Neural progenitor cell (in vitro differentiated cells): ENCODE data around the gene ZNF385D. TPM values are rescaled to one million over a fixed set of nuclear protein-coding genes. Genes with fewer than 3 reads are reported as not detected.

ENCODE experiments used
- DNase-seq: peaks from one replicate; pipeline ENCODE4 v3.0.0-alpha.2; 2016; ENCODE audit warnings: low spot score
- H2AFZ ChIP-seq: fragments of 200-600 bp; sonication (generic); replicated peaks from 2 replicates; pipeline ENCODE4 v1.6.1; 2016; ENCODE audit warnings: antibody characterized with exemption
- H3F3A ChIP-seq: fragments of 200-600 bp; sonication (generic); 2 replicates; pipeline ENCODE4 v1.6.1; 2016; ENCODE audit warnings: antibody characterized with exemption, low read depth
- H3K27ac ChIP-seq: fragments of 200-600 bp; sonication (generic); 2 replicates; pipeline ENCODE4 v1.5.1; 2016; ENCODE audit warnings: mild to moderate bottlenecking
- H3K27me3 ChIP-seq: fragments of 200-600 bp; sonication (generic); 2 replicates; pipeline ENCODE4 v1.6.1; 2016; ENCODE audit warnings: mild to moderate bottlenecking, moderate library complexity
- H3K36me3 ChIP-seq: fragments of 200-600 bp; sonication (generic); 2 replicates; pipeline ENCODE4 v1.5.1; 2016
- H3K4me1 ChIP-seq: fragments of 200-600 bp; sonication (generic); 2 replicates; pipeline ENCODE4 v1.6.1; 2016; ENCODE audit warnings: mixed run types
- H3K4me2 ChIP-seq: fragments of 200-600 bp; sonication (generic); 2 replicates; pipeline ENCODE4 v1.6.1; 2016
- H3K4me3 ChIP-seq: fragments of 200-600 bp; sonication (generic); 2 replicates; pipeline ENCODE4 v1.5.1; 2016
- H3K79me2 ChIP-seq: fragments of 200-600 bp; sonication (generic); 2 replicates; pipeline ENCODE4 v1.6.1; 2016; ENCODE audit warnings: low read depth
- H3K9ac ChIP-seq: fragments of 200-600 bp; sonication (generic); 2 replicates; pipeline ENCODE4 v1.6.1; 2016
- H3K9me3 ChIP-seq: fragments of 200-600 bp; sonication (generic); 2 replicates; pipeline ENCODE4 v1.5.1; 2016; ENCODE audit warnings: low read depth
- H4K20me1 ChIP-seq: fragments of 200-600 bp; sonication (generic); 2 replicates; pipeline ENCODE4 v1.6.1; 2016; ENCODE audit warnings: low read depth
- H3K27ac Mint-ChIP-seq: 3 replicates; pipeline ENCODE4 v1.8.0; 2021; ENCODE audit warnings: mixed read lengths
- H3K27me3 Mint-ChIP-seq: 2 replicates; pipeline ENCODE4 v1.8.0; 2022; ENCODE audit warnings: low read depth, mild to moderate bottlenecking, inconsistent platforms, moderate library complexity, mixed read lengths; ENCODE audit not compliant: insufficient read depth
- H3K36me3 Mint-ChIP-seq: 3 replicates; pipeline ENCODE4 v1.8.0; 2021; ENCODE audit warnings: mixed read lengths
- H3K4me1 Mint-ChIP-seq: 3 replicates; pipeline ENCODE4 v1.8.0; 2021; ENCODE audit warnings: mixed read lengths
- H3K4me3 Mint-ChIP-seq: 3 replicates; pipeline ENCODE4 v1.8.0; 2021; ENCODE audit warnings: mild to moderate bottlenecking, moderate library complexity, mixed read lengths
- H3K9me3 Mint-ChIP-seq: 3 replicates; pipeline ENCODE4 v1.8.0; 2020; ENCODE audit warnings: mixed read lengths
- CTCF ChIP-seq: fragments of 200-600 bp; sonication (generic); IDR thresholded peaks from 2 replicates; pipeline ENCODE4 v1.5.1; 2017; ENCODE audit warnings: antibody characterized with exemption, mild to moderate bottlenecking
- EZH2 ChIP-seq: fragments of 200-600 bp; sonication (generic); IDR thresholded peaks from 2 replicates; pipeline ENCODE4 v1.6.1; 2017; ENCODE audit warnings: antibody characterized with exemption, mild to moderate bottlenecking, moderate library complexity
- EZH2phosphoT487 ChIP-seq: fragments of 200-600 bp; sonication (generic); IDR thresholded peaks from 2 replicates; pipeline ENCODE4 v1.6.1; 2017; ENCODE audit warnings: antibody characterized with exemption
- total RNA-seq: library from RNA; depleted of rRNA; stranded (reverse); fragments of >200 nt; gene quantifications from 2 replicates; pipeline ENCODE4 v1.2.3, GENCODE V29; 2015; ENCODE audit warnings: low replicate concordance

The ZNF385D gene
- total RNA-seq, 1 donor from 2014 or later = 4.4 TPM

- Histone ChIP-seq H4K20me1 (no peaks in the 10 kb centered on the region), H3K79me2 (peaks cover 18% of the 10 kb centered on the region), H2AFZ (no peak overlapping the region), H3K27ac (no peak overlapping the region), H3K4me1 (peaks cover 32% of the 10 kb centered on the region), H3K4me2 (peak overlapping the region; percentile 97), H3K27me3 (no peaks in the 10 kb centered on the region), H3K9me3 (no peaks in the 10 kb centered on the region), H3F3A (peaks cover 16% of the 10 kb centered on the region), H3K4me3 (no peak overlapping the region), H3K9ac (no peak overlapping the region), H3K36me3 (no peaks in the 10 kb centered on the region)
- H3K36me3 Mint-ChIP-seq = no peaks in the 10 kb centered on the region
- peak; percentile 18 for DNase-seq
- H3K4me3 Mint-ChIP-seq = no peak overlapping the region
- no peaks in the 10 kb centered on the region for H3K27me3 Mint-ChIP-seq
- TF ChIP-seq EZH2phosphoT487 = no peak
- no peak for TF ChIP-seq CTCF
- TF ChIP-seq EZH2 = no peak
- H3K4me1 Mint-ChIP-seq = peaks cover 23% of the 10 kb centered on the region
- no peak overlapping the region for H3K27ac Mint-ChIP-seq
- no peaks in the 10 kb centered on the region for H3K9me3 Mint-ChIP-seq
These were observed 3.6 kb downstream of the ZNF385D start for GRCh38 chr3:21747376-21747775.

DNA sequence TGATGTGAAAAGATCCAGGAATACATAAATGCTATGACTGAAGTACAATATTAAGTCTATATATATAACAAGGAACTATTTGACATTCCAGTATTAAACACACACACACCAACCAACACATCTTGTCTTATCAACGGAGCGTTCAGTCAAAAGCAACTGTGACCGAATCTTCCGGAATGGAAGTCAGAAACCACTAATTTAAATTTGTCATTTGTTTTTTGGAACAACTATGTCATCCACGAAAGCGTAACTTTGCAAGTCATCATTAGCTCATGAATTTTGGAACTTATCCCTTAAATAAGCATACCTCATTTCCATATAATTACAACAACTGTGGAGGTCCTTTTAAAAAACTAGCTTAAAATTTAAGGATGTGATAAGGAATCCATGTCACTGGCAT is 5.0 kb downstream of the ZNF385D start:
- Histone ChIP-seq H3K79me2 (peaks cover 18% of the 10 kb centered on the region), H3K9me3 (no peaks in the 10 kb centered on the region), H3K27me3 (no peaks in the 10 kb centered on the region), H4K20me1 (no peaks in the 10 kb centered on the region), H3K9ac (no peak overlapping the region), H3F3A (peaks cover 8% of the 10 kb centered on the region), H3K4me1 (peaks cover 28% of the 10 kb centered on the region), H3K27ac (no peak overlapping the region), H3K36me3 (no peaks in the 10 kb centered on the region), H3K4me2 (no peak overlapping the region), H2AFZ (no peak overlapping the region), H3K4me3 (no peak overlapping the region)
- Mint-ChIP-seq H3K9me3 (no peaks in the 10 kb centered on the region), H3K4me3 (no peak overlapping the region), H3K4me1 (peaks cover 17% of the 10 kb centered on the region), H3K27ac (no peak overlapping the region), H3K27me3 (peaks cover 2% of the 10 kb centered on the region), H3K36me3 (no peaks in the 10 kb centered on the region)
- TF ChIP-seq EZH2 = no peak
- TF ChIP-seq EZH2phosphoT487 = no peak
- no peak for DNase-seq

DNA sequence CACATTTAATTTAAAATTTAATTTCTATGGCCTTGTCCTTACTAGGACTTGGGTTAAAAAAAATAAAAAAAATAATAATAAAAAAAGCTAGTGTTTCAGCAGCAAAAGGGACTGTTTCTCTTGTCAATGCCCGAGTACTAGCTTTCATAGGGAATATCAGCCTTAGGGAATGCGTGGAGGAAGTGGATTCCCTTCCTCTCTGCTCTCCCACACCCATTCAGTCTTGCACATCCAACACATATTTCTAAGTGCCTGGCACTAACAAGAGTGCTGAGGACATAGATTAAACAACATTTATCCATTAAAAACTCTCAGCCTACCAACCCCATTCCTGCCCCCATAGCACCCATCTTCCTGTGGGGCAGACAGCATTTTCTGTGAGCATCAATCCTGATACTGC is 6.2 kb downstream of the ZNF385D start:
- Histone ChIP-seq H3K27me3 (no peaks in the 10 kb centered on the region), H3K9ac (no peak overlapping the region), H3K27ac (no peak overlapping the region), H2AFZ (no peak overlapping the region), H3F3A (no peaks in the 10 kb centered on the region), H3K4me1 (peaks cover 25% of the 10 kb centered on the region), H3K4me2 (no peak overlapping the region), H3K79me2 (peaks cover 18% of the 10 kb centered on the region), H3K36me3 (no peaks in the 10 kb centered on the region), H3K9me3 (no peaks in the 10 kb centered on the region), H4K20me1 (no peaks in the 10 kb centered on the region), H3K4me3 (no peak overlapping the region)
- DNase-seq = no peak
- Mint-ChIP-seq H3K36me3 (no peaks in the 10 kb centered on the region), H3K27me3 (peaks cover 2% of the 10 kb centered on the region), H3K4me1 (peaks cover 8% of the 10 kb centered on the region), H3K9me3 (no peaks in the 10 kb centered on the region), H3K27ac (no peak overlapping the region), H3K4me3 (no peak overlapping the region)
- no peak for TF ChIP-seq EZH2
- no peak for TF ChIP-seq CTCF
- TF ChIP-seq EZH2phosphoT487 = no peak

DNA sequence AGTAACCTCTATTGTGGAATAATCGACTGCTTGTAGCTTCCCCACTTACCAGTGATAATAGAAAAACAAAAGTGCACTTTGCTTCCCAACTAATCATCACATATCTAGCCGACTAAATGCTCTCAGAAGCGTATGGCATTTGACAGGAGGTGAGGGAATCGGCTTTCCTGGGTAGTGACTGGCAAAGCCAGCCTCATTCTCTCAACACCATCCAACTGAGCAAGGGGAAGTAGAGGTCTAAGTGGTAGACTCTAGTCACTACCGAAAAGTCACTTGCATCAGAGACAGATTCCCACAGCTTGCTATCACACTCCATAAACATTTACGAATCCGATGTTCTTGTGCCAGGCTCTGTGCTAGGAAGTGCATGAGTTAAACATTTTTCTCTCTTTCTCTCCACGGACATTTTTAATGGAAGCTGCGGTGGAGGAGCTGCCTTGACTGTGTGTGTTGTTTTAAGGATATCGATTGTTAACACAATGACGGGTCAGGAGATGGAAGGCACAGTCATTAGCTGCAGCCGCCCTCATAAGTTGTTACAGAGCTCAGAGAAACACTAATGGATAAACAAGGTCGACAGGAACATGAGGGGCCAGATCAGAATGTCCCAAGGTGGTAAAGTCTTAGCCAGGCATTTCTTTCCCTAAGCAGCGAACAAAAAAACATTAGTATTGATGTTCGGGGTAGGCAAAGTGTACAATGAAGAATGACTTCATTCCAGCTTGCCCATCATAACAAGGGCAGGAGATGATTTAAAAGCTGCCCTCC is 11.9 kb downstream of the ZNF385D start:
- H2AFZ ChIP-seq = no peak overlapping the region
- H3K27me3 ChIP-seq = no peaks in the 10 kb centered on the region
- no peaks in the 10 kb centered on the region for H3K9me3 Mint-ChIP-seq
- H3K36me3 Mint-ChIP-seq = no peaks in the 10 kb centered on the region
- no peaks in the 10 kb centered on the region for H3K36me3 ChIP-seq
- H3K4me3 ChIP-seq = no peak overlapping the region
- H3K4me3 Mint-ChIP-seq = no peak overlapping the region
- TF ChIP-seq CTCF (no peak), EZH2 (no peak)
- no peaks in the 10 kb centered on the region for H3F3A ChIP-seq
- no peak overlapping the region for H3K9ac ChIP-seq
- DNase-seq = no peak
- H3K27ac Mint-ChIP-seq = no peak overlapping the region
- no peak overlapping the region for H3K27ac ChIP-seq
- H4K20me1 ChIP-seq = no peaks in the 10 kb centered on the region
- no peaks in the 10 kb centered on the region for H3K9me3 ChIP-seq
- H3K4me1 ChIP-seq = peaks cover 4% of the 10 kb centered on the region
- H3K27me3 Mint-ChIP-seq = peaks cover 2% of the 10 kb centered on the region
- H3K4me1 Mint-ChIP-seq = no peaks in the 10 kb centered on the region
- H3K79me2 ChIP-seq = no peaks in the 10 kb centered on the region
- H3K4me2 ChIP-seq = no peak overlapping the region
